CD4-positive, alpha-beta T cell treated with Interleukin-15 for 4 hours (primary cell): ENCODE results near the gene GRAMD2A.

Experiments used
- DNase-seq: peaks from one replicate; pipeline ENCODE4 v3.0.0-alpha.2; 2020; ENCODE audit warnings: low spot score

GRAMD2A gene

GRCh38 chr15:72197460-72198355 lies at the start of gene GRAMD2A:
GRAMD2A (minus strand) TSS chr15:72197787.
- DNase-seq: no peak

- DNase-seq: no peak
Measured at GRCh38 chr15:72242775-72243370, 45.3 kb upstream of the GRAMD2A start.

GRCh38 chr15:72239652-72240051 lies 42.1 kb upstream of the GRAMD2A start:
- no peak for DNase-seq

GRCh38 chr15:72238586-72238985 lies 41.0 kb upstream of the GRAMD2A start:
- no peak for DNase-seq

- DNase-seq: no peak
Measured at GRCh38 chr15:72237853-72238224, 40.3 kb upstream of the GRAMD2A start.

GRCh38 chr15:72237029-72237852 lies 39.7 kb upstream of the GRAMD2A start:
- DNase-seq: peak; percentile 73

- no peak for DNase-seq
Measured at GRCh38 chr15:72236381-72237003, 38.9 kb upstream of the GRAMD2A start.

GRCh38 chr15:72235298-72235697 lies 37.7 kb upstream of the GRAMD2A start:
- no peak for DNase-seq

GRCh38 chr15:72233769-72234168 lies 36.2 kb upstream of the GRAMD2A start:
- DNase-seq: no peak

- peak; percentile 80 for DNase-seq
Measured at GRCh38 chr15:72231833-72232478, 34.4 kb upstream of the GRAMD2A start.

GRCh38 chr15:72231066-72231832 lies 33.7 kb upstream of the GRAMD2A start, which contains the start of gene PKM:
PKM (minus strand) TSS chr15:72231190; CDS start chr15:72219097, 12,093 bp downstream.
- peak; percentile 98 for DNase-seq

- peak; percentile 59 for DNase-seq
Measured at GRCh38 chr15:72230197-72231065, 32.8 kb upstream of the GRAMD2A start.

- no peak for DNase-seq
Measured at GRCh38 chr15:72229947-72230196, 32.3 kb upstream of the GRAMD2A start.

- DNase-seq: peak; percentile 49
Measured at GRCh38 chr15:72229076-72229946, 31.7 kb upstream of the GRAMD2A start.

GRCh38 chr15:72227720-72228119 lies 30.1 kb upstream of the GRAMD2A start:
- DNase-seq: no peak

- peak; percentile 62 for DNase-seq
Measured at GRCh38 chr15:72227192-72227586, 29.6 kb upstream of the GRAMD2A start.

- no peak for DNase-seq
Measured at GRCh38 chr15:72223278-72223677, 25.7 kb upstream of the GRAMD2A start.

GRCh38 chr15:72222393-72222792 lies 24.8 kb upstream of the GRAMD2A start:
- DNase-seq: no peak

- no peak for DNase-seq
Measured at GRCh38 chr15:72220687-72221086, 23.1 kb upstream of the GRAMD2A start.
